Head of caudate nucleus (tissue), 42 donors: ENCODE results near the gene PANX3.

Source experiments
- DNase-seq, 42 donors: peaks; one replicate each; pipeline versions ENCODE4 v3.0.0 to v3.0.0-alpha.2; 2020 to 2021; ENCODE audit warnings: mixed read lengths in 7 of 42
- intact Hi-C: fragments of 100-400 bp; cut with DNase I; formaldehyde crosslinking; loops from one replicate; pipeline ENCODE4 v1.15.0; 2022

PANX3 gene

DNA sequence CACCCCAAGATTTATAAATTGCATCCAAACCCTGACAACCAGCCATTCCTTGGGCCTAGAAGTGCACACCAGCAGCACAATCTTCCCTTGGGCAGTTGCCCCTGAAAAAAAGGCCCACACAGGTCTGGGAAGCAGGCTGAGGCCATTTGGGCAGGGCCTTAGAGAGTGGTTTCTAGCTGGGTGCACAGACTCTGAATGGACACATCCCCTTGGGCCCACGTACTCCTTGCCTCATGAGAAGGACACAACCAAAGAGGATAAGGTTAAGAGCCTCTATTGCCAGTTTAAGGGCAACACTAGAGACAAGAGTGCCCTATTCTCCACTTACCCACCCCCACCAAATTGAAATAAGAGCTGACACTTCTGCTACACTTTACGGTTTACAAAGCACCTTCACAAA is 933 bp upstream of the PANX3 start:
- intact Hi-C loops, result no loop called here
- DNase-seq, result no peak

DNA sequence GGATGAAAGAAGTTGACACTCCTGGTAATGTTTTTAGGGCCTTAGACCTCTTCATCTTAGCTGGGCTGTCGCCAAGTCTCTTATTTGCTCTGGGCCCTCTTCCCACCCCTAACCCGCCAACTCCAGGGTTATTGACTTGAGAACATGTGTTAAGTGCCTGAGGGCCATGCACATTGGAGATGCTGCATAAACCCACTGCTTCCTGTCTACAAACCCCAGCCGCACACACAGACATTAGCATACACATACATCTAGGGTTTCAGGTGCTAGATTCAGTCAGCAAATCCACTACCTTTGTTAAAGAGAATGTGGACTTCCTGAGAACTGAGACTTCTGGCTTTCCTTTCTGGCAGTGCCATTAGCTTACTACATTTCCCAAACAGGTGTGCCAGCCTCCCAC is 817 bp downstream of the PANX3 start:
- intact Hi-C loops, result no loop called here
- no peak for DNase-seq

DNA sequence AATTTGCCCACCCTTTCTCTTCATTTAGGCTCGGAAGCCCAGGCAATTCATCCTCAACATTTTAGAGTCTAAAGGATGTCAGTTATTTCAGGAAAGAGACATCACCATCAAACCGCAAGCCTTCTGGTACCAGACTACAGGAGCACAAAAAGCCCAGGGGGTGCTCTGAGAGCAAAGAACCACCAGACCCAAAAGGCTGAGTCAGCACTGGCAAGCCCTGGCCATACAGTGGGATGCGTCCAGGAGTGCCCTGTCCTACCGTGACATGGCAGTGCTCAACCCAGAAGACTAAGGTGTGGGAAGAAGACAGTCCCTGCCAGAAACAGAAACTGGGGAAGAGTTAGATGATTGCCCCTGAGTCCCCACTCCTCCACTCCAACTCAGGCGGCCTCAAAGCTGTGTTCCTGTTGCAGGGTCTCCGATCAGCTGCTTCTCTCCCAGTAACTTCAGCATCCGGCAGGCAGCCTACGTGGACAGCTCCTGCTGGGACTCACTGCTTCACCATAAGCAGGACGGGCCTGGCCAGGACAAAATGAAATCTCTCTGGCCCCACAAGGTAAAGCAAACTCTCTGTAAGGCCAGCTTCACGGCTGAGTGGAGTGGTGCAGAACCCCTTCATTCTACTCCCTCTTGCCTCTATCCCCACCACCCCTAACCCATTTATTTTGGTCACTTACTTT is 1.5 kb downstream of the PANX3 start:
- intact Hi-C loops, result no loop called here
- DNase-seq, result no peak

DNA sequence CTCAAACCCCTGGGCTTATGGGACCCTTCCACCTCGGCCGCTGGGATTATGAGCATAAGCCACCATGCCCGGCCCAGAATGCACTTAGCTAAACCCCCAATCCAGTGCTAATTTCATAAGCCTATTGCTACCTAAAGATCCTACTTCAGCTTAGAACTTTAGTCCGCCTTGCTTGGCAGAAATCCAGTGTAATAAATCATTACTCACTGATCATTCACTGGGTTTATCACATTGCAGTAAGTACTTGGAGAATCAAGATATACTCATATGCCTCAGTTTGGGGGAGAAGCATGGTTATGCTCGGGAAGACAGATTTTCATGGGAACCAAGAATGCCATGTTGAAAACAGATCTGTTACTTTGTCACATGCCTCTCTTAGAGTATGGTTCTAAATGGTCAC is 7.6 kb downstream of the PANX3 start:
- DNase-seq, result no peak
- intact Hi-C loops, result no loop called here

DNA sequence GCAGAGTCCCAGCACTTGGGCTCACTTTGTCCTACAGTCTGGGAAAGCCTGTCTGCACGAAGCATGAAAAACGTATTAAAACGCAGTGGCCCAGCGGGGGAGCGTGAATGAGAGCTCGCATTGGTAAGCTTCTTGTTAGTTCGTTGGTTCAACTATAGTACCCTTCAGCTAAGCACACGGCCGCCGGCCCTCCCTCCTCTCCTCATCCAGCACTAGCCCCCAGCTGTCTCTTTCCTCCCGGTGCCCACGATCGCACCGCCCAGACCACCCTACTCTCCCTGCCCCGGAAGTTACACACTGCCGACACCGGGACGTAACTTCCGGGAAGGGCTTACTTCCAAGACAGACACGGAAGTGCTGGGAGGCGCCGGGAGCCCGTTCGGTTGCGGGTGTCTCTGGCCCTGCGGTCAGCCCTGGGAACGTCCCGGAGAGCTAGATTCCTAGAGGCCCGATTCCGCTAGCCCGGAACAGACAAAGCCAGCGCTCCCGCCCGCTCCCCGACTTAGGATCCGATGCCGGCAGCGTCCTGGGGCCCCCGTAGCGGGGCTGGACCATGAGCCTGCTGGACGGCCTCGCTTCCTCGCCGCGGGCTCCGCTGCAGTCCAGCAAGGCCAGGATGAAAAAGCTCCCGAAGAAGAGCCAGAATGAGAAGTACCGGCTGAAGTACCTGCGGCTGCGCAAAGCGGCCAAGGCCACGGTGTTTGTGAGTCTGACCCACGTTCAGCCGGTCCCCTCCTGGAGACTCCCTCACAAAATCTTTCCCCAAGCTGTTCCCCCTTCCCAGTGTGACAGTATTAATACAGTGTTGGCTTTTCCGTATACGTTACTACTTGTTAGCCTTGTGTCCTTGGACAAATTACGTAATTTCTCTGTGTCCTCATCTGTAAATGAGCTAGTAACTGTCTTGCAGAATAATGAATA is 11.6 kb downstream of the PANX3 start, which contains the start of gene TBRG1:
Gene TBRG1, plus strand, starts transcription at position 334 of the 921 bp plus-strand sequence. Its CDS starts 220 bp downstream, at position 554.
- intact Hi-C loops, result no loop called here
- DNase-seq, result peak; percentile 87 to 97 (median 94)

DNA sequence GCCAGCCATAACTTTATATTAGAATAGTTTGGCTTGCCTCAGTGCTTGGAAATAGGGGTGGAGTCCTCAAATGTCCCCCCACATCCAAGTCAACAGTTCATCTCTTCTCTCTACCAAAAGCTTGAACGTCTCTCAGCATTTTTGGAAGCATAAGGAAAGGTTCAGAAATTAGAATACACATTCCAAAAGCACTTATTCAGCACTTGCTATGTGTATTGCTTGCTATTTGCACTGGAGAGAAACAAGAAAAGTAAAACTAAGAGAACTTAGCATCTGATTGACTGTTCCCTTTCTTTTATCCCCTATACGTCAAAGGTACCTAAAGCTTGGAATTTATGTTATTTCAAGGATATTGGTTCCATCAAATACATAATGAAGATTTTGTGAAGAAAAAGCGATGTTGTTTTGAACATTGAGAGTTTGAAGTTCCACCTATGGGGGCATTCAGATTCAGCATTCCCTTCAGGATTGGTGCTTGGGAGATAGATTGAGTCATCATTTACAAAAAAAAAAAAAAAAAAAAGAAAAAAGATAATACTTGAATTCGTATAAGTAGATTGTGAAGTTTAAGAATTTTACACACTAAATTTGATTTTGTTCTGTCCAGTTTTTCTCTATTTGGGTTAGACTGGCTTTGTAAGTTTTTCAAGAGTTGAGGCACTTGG is 12.8 kb downstream of the PANX3 start:
- intact Hi-C loops, result no loop called here

DNA sequence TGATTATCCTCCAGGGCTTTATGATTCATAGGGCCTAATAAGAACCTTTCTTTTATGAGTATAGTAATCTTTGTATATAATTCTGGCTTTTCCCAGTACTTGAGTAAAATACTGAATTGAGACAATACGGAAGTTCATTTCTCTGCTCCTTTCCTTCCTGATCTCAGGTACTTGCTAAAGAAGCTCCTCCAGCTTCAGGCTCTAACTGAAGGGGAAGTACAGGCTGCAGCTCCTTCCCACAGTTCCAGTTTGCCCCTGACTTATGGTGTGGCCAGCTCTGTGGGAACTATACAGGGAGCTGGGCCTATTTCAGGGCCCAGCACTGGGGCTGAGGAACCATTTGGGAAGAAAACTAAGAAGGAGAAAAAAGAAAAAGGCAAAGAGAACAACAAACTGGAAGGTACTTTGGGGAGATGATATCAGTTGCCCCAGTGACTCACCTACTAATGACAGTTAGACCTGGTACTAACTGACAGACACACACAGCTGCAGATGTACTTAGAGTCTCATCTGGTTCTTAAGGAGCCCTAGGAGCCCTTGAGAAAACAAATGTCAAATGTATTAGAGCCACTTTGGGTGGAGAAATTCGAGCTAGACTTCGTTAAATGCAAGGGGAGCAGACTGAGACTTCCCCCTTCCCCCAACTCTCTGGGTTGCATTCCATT is 14.4 kb downstream of the PANX3 start:
- no peak for DNase-seq
- intact Hi-C loops, result no loop called here

More for the DNA sequence above, 12.8 kb downstream of the PANX3 start:
- no peak for DNase-seq

DNA sequence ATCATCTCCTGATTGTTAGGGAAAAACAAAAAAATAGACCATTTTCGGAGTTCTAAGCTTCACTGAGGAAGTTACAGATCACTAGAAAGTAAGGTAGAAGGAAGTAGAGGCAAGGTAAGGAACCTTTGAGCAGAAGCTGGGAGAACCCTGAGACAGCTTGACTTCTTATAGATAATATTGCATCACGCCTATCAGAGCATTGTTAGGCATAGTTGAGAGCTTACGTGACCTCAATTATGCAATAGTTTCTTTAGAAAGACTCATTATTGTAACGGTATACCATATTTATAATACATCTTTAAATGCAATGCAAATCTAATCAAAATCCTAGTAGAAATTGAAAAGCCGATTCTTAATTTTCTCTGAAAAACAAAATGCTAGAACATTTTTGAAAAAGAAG is 16.3 kb downstream of the PANX3 start:
- intact Hi-C loops, result no loop called here
- no peak for DNase-seq

DNA sequence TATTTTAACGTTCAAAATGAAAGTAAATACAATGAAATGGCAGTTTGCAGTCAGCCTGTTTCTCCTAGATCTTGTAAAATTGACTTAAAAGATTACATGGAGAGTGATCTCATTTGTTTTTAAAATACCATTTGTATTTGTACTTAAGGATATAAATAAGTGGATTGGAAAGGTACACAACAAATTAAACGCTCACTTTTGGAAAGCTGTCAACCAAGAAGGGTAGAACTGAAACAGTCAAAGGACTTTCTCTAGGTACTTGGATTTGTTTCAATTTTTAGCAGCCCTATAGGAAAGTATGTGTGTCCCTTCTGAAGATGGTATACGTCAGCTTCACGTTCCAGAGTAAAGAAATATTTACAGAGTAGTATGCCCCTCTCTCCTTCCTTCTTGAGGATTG is 18.7 kb downstream of the PANX3 start:
- DNase-seq, result no peak
- intact Hi-C loops, result no loop called here

DNA sequence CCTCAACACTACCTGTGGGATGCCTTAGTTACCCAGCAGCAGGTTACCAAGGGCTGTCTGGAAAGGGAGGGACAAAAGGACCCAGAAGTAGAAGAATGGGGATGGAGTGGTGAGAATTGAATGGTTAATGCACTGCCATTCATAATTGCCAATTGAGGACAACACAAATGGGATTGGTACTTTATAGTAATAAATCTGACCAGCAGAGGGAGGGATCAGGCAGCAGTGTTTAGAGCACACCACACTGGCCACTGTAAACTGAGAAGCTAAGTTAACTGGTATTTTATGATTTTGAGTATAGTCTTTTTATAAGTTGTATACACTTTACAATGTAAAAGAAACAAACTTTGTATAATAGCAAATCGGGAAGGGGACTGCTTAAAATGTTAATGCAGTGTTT is 22.1 kb downstream of the PANX3 start:
- no peak for DNase-seq
- intact Hi-C loops, result no loop called here

DNA sequence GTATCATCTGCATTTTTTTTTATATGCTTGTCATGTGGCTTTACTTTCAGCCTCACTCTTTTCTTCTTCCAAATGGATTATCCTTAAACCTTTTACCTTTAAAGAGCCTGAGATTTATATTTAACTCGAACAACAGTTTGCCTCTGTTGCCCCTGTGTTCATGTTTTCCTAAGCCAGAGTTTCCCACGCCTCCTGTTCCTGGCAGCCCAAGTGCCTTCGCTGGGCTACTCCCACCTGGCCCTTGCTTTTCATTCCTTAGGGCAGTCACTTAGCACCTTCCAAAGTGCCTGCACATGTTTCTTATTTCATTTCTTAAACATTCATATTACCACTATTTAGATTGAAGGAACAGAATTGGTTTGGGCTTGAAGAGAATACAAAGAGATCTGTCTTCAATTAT is 24.7 kb downstream of the PANX3 start:
- intact Hi-C loops, result no loop called here
- DNase-seq, result no peak

DNA sequence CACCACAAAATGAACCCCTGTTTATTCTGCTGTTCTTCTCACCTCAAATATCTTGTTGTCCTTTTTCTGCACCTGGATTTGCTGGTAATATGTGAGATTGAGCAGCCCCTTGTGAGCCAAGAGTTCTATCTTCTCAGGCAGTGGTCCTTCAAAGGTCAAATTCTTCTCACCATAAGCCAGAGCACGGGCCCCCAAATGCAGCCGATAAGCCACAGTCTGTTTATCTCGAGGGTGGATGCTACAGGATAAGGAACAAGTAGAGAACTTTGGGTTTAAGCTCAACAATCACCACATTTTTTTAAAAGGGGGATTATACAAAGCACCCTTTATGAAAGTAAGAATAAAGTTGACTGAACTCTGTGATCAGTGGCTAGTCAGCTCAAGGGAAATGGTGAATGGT is 27.3 kb downstream of the PANX3 start:
- no peak for DNase-seq
- intact Hi-C loops, result no loop called here

DNA sequence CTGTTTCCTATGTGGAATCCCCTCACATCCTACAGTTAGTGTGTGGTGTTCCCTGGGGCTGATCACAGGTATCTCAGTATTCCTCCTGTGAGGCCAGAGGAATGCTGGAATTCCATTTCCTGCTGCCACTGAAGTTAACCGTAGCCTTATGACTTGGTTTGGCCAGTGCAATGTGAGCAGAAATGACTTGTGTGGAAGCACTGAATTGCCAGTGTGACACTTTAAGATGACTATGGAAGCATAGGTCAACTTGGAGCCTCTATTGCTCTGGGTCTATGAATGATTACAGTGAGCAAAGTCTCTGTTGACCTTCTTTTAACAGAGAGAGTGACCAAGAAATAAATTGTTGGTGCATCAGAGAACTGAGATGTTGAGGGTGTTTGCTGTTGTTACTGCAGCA is 28.0 kb downstream of the PANX3 start:
- intact Hi-C loops, result no loop called here
- no peak for DNase-seq

DNA sequence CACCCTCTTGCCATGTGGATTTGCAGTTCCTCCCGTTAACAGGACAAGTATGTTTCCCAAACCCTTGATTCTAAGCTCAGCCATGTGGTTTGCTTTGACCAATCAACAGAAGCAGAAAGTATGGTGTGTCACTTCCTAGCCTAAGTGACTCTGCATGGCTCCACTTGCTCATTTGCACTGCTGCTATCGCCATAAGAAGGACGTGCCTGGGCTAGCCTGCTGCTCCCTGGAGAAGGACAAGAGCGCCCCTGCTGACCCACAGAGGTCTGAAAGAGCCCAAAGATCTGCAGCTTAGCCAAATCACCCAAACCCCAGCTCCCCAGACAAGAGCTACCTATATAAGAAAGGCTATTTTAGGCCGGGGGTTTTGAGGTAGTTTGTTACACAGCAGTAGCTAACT is 29.4 kb downstream of the PANX3 start:
- no peak for DNase-seq
- intact Hi-C loops, result no loop called here

DNA sequence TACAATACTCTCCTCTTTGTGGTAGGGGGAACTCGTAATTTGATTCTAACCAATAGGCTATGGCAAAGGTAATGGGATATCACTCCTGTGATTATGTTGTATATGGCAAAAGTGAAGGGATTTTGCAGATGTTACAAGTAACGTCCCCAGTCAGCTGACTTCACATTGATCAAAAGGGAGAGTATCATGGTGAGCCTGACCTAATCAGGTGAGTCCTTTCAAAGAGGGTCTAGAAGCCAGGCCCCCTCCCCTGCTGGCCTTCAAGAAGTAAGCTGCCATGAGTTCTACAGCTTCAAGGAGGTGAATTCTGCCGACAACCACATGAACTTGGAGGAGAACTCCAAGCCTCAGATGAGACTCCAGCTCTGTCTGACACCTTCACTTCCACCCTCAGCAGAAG is 31.4 kb downstream of the PANX3 start:
- intact Hi-C loops, result no loop called here
- no peak for DNase-seq

DNA sequence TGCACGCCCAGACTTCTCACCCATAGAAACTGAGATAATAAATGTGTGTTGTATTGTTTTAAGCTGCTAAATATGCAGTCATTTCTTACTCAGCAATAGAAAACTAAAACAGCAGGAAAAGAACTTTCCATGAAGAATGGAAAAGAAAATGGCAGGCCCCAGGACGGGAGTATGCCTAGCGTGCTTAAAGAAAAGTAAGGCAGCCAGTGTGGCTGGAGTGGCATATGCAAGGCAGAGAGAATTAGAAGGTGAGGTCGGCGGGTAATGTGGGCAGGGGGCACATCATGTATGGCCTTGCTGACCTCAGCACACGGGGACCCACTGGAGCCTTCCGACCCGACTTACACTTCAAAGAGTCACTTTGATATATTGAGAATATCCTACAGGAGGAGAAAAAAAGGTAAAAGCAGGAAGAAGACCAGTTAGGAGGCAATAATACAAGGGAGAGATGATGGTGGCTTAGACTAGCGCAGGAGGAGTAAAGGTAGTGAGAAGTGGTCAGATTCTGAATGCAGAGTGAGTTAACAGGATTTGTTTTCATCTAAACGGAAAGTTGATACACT is 31.9 kb downstream of the PANX3 start:
- DNase-seq, result no peak
- intact Hi-C loops, result no loop called here

DNA sequence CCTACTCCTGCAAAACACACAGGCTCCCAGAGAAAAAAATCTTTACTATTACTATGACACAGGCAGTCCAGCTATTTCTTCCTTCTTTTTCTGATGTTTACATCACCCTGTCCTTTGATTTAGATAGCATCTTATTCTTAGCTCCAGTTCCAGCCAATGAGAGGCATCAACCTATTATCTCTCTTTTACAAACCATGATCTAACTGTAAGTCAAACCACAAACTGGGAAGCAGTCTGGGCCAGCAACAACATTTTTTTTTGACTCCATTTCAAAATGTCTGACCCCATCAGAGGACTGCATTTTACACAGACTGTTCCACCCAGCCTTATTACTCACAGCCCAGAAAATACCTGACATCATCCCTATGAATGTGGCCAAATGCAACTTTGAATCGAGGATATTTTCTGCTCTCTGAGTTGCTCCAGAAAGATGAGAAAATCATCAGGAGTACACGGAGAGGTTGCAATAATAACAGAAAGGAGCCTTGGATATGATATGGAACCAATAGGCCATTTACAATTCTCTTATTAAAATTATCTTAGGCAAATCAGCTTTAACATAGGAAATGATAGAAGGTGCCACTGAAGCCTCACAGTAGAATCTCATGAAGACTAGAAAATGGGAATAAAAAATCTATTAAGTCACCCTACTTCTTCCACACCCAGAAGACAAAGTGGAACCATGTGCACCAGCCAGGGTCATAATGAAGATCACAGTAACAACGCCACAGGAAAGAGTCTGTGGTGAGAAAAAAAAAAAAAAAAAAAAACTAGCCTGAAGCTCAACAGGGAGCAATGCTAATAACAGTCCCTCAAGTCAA is 32.6 kb downstream of the PANX3 start:
- no peak for DNase-seq
- intact Hi-C loops, result no loop called here
